Activated CD8-positive, alpha-beta T cell treated with anti-CD3 and anti-CD28 coated beads for 36 hours (primary cell): ENCODE data around the gene HOXA1. TPM values are rescaled to one million over a fixed set of nuclear protein-coding genes. Genes with fewer than 3 reads are reported as not detected.

Experiments
- ATAC-seq: fragments of 200-7000 bp; cut with Tn5 transposase; one replicate; pipeline ENCODE4 v1.10.0; 2021; ENCODE audit warnings: mild to moderate bottlenecking, moderate library complexity
- CTCF ChIA-PET: fragments of 350-600 bp; sonication (Branson Sonifier 250); formaldehyde crosslinking; loops from one replicate; lab custom pipeline; 2021; ENCODE audit warnings: antibody characterized with exemption; lab: Charles Lee
- POLR2A ChIA-PET: fragments of 350-600 bp; sonication (Branson Sonifier 250); formaldehyde crosslinking; loops from one replicate; lab custom pipeline; 2021; ENCODE audit warnings: antibody characterized with exemption; lab: Charles Lee
- DNase-seq: peaks from one replicate; pipeline ENCODE4 v3.0.0-alpha.2; 2020
- H3K27ac Mint-ChIP-seq: one replicate; pipeline ENCODE4 v1.8.0; 2021; ENCODE audit warnings: mild to moderate bottlenecking, mixed read lengths
- H3K27me3 Mint-ChIP-seq: one replicate; pipeline ENCODE4 v1.8.0; 2021; ENCODE audit warnings: mixed read lengths
- H3K36me3 Mint-ChIP-seq: one replicate; pipeline ENCODE4 v1.8.0; 2021; ENCODE audit warnings: low read depth, mixed read lengths
- H3K4me1 Mint-ChIP-seq: one replicate; pipeline ENCODE4 v1.8.0; 2021; ENCODE audit warnings: low read depth, mixed read lengths
- H3K4me3 Mint-ChIP-seq: one replicate; pipeline ENCODE4 v1.8.0; 2021; ENCODE audit warnings: mild to moderate bottlenecking, moderate library complexity, mixed read lengths
- H3K9me3 Mint-ChIP-seq: one replicate; pipeline ENCODE4 v1.8.0; 2021; ENCODE audit warnings: mixed read lengths
- intact Hi-C: fragments of 100-400 bp; cut with micrococcal nuclease; formaldehyde crosslinking; loops from one replicate; pipeline ENCODE4 v1.10.0; 2022
- total RNA-seq, 2 experiments: library from RNA; stranded (reverse); gene quantifications; one replicate each; pipeline ENCODE4 v1.2.3, GENCODE V29; 2021
- TF ChIP-seq, protein P1 (sequence below): fragments of 200-600 bp; IDR thresholded peaks from one replicate; pipeline ENCODE4 v1.8.0; 2022; ENCODE audit warnings: antibody characterized with exemption, mild to moderate bottlenecking

HOXA1 gene
- total RNA-seq, 2 experiments from 2014 or later: 0.25 TPM

GRCh38 chr7:27134392-27134791 is 38.6 kb upstream of the HOXA1 start:
- intact Hi-C loops: no loop called here
- ATAC-seq: peak; percentile 55
- CTCF ChIA-PET: interaction anchor here (1.5 to 2.3 kb wide), 2 partner anchors 16 to 27 kb away, joined by 5 to 8 read pairs; no protein-coding TSS in a partner anchor
- TF ChIP-seq, protein P1, sequence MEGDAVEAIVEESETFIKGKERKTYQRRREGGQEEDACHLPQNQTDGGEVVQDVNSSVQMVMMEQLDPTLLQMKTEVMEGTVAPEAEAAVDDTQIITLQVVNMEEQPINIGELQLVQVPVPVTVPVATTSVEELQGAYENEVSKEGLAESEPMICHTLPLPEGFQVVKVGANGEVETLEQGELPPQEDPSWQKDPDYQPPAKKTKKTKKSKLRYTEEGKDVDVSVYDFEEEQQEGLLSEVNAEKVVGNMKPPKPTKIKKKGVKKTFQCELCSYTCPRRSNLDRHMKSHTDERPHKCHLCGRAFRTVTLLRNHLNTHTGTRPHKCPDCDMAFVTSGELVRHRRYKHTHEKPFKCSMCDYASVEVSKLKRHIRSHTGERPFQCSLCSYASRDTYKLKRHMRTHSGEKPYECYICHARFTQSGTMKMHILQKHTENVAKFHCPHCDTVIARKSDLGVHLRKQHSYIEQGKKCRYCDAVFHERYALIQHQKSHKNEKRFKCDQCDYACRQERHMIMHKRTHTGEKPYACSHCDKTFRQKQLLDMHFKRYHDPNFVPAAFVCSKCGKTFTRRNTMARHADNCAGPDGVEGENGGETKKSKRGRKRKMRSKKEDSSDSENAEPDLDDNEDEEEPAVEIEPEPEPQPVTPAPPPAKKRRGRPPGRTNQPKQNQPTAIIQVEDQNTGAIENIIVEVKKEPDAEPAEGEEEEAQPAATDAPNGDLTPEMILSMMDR: no peak
- Mint-ChIP-seq H3K4me1 (peaks cover 19% of the 10 kb centered on the region), H3K27me3 (peaks cover 37% of the 10 kb centered on the region), H3K27ac (no peak overlapping the region), H3K4me3 (no peak overlapping the region), H3K36me3 (peaks cover 3% of the 10 kb centered on the region), H3K9me3 (no peaks in the 10 kb centered on the region)
- POLR2A ChIA-PET: no interaction called here
- DNase-seq: peak; percentile 39

DNA sequence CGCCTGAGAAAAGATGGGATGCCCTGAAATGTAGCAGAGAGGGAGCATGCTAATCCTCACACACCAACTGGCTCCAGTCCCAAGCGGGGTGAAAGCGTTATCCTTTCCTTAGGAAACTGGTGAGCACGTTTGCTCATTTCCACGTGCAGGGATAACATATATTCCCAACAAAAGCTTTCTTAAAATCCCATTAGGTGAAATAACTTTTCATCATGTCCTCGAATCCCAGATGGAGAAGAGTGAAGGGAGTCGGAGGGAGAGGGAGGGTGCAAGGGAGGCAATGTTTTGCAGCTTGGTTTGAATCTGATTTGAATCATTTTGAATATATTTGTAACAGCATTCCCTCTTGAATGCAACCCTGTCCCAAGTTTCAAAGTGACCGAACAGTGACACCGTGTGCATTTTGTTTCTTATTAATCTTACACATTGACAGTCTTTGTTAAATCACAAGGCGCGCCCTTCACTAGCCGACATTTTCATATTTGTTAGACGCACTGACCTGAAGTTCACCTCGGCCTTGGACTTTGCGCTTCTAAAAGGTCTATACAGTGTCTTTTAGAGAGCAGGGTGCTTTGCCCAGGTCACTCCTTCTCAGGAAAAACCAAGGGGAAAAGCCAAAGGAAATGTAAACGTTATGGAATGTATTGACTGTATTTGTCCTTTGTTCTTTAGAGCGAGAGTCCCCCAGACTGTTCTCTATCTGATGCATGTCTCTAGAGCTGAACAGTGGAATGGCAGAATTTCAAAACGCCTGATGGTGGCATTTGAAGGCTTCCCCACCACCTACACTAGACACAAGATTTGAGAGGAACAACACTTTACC is 37.8 kb upstream of the HOXA1 start:
- Mint-ChIP-seq H3K27me3 (peaks cover 37% of the 10 kb centered on the region), H3K4me3 (no peak overlapping the region), H3K9me3 (no peaks in the 10 kb centered on the region), H3K27ac (no peak overlapping the region), H3K4me1 (peaks cover 19% of the 10 kb centered on the region), H3K36me3 (peaks cover 3% of the 10 kb centered on the region)
- ATAC-seq (no peak), DNase-seq (no peak)
- intact Hi-C loops: no loop called here
- ChIA-PET POLR2A (no interaction called here), CTCF (interaction anchor here (2.3 kb wide), 1 partner anchor 28 kb away, joined by 8 read pairs; no protein-coding TSS in a partner anchor)
- TF ChIP-seq, protein P1: no peak

DNA sequence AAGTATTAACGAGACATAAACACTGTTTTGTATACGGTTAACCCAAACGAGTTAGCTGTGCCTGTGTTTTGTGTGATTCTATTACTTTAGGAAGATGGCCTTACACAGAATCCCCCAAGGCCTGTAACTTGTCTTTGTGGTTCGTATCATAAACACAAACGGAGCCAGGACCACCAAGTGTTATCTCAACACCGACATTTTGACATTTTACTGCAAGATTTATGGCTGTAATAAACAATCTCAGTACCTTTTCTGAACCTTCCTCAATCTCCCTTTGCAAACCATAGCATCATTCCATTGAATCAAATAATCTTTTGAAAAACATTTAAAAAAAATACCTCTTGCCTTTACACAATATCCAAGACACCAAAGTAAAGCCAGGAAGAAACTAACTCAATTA is 37.2 kb upstream of the HOXA1 start:
- no peak overlapping the region for H3K4me3 Mint-ChIP-seq
- ChIA-PET POLR2A (no interaction called here), CTCF (interaction anchor here (1.5 to 2.3 kb wide), 2 partner anchors 22 to 29 kb away, joined by 4 to 8 read pairs; no protein-coding TSS in a partner anchor)

DNA sequence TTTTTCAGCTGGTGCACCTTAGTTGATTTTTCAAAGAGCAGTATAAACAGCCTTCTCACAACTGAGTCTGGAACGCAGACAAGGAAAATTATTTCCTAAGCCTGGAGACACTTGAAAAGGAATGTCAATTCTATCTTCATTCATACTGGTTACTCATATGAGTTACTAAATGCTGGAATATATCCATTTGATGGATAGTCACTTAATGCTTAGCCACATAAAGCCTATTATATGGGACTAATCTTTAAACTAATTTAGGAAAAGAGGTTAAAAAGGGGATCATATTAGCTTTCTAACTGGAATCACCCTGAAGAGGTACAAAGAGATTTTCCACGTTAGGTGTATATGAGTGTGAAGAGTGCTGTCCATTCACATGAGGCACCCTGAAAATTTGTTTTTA is 36.4 kb upstream of the HOXA1 start:
- CTCF ChIA-PET: interaction anchor here (0.8 to 1.5 kb wide), 3 partner anchors 9 to 23 kb away, joined by 3 to 4 read pairs (median 3); no protein-coding TSS in a partner anchor

More for the DNA sequence above, 37.2 kb upstream of the HOXA1 start:
- Mint-ChIP-seq H3K9me3 (no peaks in the 10 kb centered on the region), H3K36me3 (peaks cover 3% of the 10 kb centered on the region), H3K27me3 (peaks cover 37% of the 10 kb centered on the region), H3K27ac (no peak overlapping the region), H3K4me1 (peaks cover 19% of the 10 kb centered on the region)
- intact Hi-C loops: no loop called here
- TF ChIP-seq, protein P1: no peak
- DNase-seq (no peak), ATAC-seq (no peak)

More for the DNA sequence above, 36.4 kb upstream of the HOXA1 start:
- Mint-ChIP-seq H3K9me3 (no peaks in the 10 kb centered on the region), H3K27ac (no peak overlapping the region), H3K27me3 (peaks cover 32% of the 10 kb centered on the region), H3K4me1 (peaks cover 19% of the 10 kb centered on the region), H3K4me3 (no peak overlapping the region), H3K36me3 (peaks cover 3% of the 10 kb centered on the region)
- ATAC-seq: no peak
- POLR2A ChIA-PET: no interaction called here
- intact Hi-C loops: no loop called here
- TF ChIP-seq, protein P1: no peak
- DNase-seq: no peak
